ENCODE measurements around the gene ISOC1. TPM values are rescaled to one million over a fixed set of nuclear protein-coding genes. Genes with fewer than 3 reads are reported as not detected.
A peak's percentile ranks its signal among the peaks of the same experiment; 100 is the strongest.

Gene ISOC1
- 19.1 TPM for total RNA-seq
- long read RNA-seq, transcript ISOC1-201 (5 exons, 1,940 nt): major isoform, 70 of 75 reads
- long read RNA-seq, partial matches to known transcripts: 1 of 75 reads
- long read RNA-seq, other reads (novel, unspliced or antisense): 4 of 75 reads

GRCh38 chr5:129094087-129094923, at the start of gene ISOC1:
ISOC1 (plus strand) TSS chr5:129094749; CDS start chr5:129094767, 18 bp downstream.
- ATAC-seq: peak; percentile 98 to 99
- intact Hi-C loops (cut with DNase I): no loop called here
- peak within 1 kb of the TSS; percentile 93 for H3K4me3 ChIP-seq

GRCh38 chr5:129046151-129046550, 48.4 kb upstream of the ISOC1 start:
- TF ChIP-seq, protein P1, sequence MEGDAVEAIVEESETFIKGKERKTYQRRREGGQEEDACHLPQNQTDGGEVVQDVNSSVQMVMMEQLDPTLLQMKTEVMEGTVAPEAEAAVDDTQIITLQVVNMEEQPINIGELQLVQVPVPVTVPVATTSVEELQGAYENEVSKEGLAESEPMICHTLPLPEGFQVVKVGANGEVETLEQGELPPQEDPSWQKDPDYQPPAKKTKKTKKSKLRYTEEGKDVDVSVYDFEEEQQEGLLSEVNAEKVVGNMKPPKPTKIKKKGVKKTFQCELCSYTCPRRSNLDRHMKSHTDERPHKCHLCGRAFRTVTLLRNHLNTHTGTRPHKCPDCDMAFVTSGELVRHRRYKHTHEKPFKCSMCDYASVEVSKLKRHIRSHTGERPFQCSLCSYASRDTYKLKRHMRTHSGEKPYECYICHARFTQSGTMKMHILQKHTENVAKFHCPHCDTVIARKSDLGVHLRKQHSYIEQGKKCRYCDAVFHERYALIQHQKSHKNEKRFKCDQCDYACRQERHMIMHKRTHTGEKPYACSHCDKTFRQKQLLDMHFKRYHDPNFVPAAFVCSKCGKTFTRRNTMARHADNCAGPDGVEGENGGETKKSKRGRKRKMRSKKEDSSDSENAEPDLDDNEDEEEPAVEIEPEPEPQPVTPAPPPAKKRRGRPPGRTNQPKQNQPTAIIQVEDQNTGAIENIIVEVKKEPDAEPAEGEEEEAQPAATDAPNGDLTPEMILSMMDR (IDR thresholded peaks at IDR 0.05): no peak
- peaks cover 11% of the 10 kb centered on the region for H3K9me3 ChIP-seq
- no peak overlapping the region for H3K27ac ChIP-seq
- H3K36me3 ChIP-seq: no peaks in the 10 kb centered on the region
- H3K4me3 ChIP-seq: no peak overlapping the region
- ATAC-seq: no peak
- DNase-seq: no peak
- intact Hi-C loops (cut with DNase I): no loop called here
- no peaks in the 10 kb centered on the region for H3K4me1 ChIP-seq
- no peaks in the 10 kb centered on the region for H3K27me3 ChIP-seq (ENCODE audit: low read depth)

More at GRCh38 chr5:129094087-129094923, at the start of gene ISOC1:
- TF ChIP-seq, protein P1 (IDR thresholded peaks at IDR 0.05): peak; percentile 22
- Histone ChIP-seq H3K27ac (peak within 1 kb of the TSS; percentile 92), H3K4me1 (peaks cover 33% of the 10 kb centered on the region), H3K27me3 (ENCODE audit: low read depth) (no peaks in the 10 kb centered on the region), H3K36me3 (no peaks in the 10 kb centered on the region), H3K9me3 (no peaks in the 10 kb centered on the region)
- peak; percentile 95 for DNase-seq

DNA sequence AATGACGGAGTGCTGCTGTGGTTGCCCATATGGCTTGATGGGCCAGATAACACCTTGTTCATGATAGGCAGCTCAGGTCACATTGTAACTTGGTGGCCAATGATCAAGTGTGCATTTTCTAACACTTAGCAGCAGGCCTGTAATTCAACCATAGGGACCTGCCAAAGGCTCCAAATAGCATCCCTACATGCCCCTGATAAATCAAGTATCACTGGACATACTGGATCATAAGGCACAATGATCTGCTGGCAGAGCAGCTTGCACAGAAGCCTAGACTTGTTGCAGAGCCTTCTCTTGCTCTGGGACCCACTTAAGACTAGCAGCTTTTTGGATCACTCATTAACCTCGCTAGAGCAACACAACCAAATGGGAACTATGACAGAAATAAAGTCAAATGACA, 46.0 kb upstream of the ISOC1 start:
- H3K9me3 ChIP-seq: peaks cover 11% of the 10 kb centered on the region
- ATAC-seq (no peak), DNase-seq (no peak)
- TF ChIP-seq, protein P1 (IDR thresholded peaks at IDR 0.05): no peak
- intact Hi-C loops (cut with DNase I): no loop called here
- no peak overlapping the region for H3K27ac ChIP-seq
- no peaks in the 10 kb centered on the region for H3K27me3 ChIP-seq (ENCODE audit: low read depth)
- H3K36me3 ChIP-seq: no peaks in the 10 kb centered on the region
- H3K4me3 ChIP-seq: no peak overlapping the region
- no peaks in the 10 kb centered on the region for H3K4me1 ChIP-seq

- Histone ChIP-seq H3K36me3 (no peaks in the 10 kb centered on the region), H3K27ac (no peak overlapping the region), H3K27me3 (ENCODE audit: low read depth) (no peaks in the 10 kb centered on the region), H3K9me3 (peaks cover 4% of the 10 kb centered on the region), H3K4me1 (no peaks in the 10 kb centered on the region), H3K4me3 (no peak overlapping the region)
- DNase-seq: no peak
- intact Hi-C loops (cut with DNase I): no loop called here
- no peak for ATAC-seq
- TF ChIP-seq, protein P1 (IDR thresholded peaks at IDR 0.05): no peak
Measured at GRCh38 chr5:129049126-129049799, 45.3 kb upstream of the ISOC1 start.

DNA sequence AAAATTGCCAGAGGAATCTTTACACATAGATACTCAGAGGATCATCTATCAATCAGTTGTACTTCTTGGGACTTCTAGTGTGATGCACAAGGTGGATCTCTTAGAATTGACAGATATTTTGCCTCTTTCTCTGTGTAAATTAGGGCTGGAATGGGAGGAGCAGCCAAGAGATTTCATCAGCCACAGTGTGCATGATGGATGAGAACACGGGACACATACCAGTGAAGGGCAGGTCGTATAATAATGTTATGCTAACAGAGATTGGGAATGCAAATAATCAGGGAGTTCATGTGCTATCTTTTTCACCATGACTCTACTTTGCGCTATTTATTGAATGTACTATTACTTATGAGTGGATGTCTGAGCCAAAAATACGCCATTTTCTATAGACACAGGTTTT, 43.3 kb upstream of the ISOC1 start:
- ATAC-seq (no peak), DNase-seq (no peak)
- H3K9me3 ChIP-seq: no peaks in the 10 kb centered on the region
- H3K27ac ChIP-seq: no peak overlapping the region
- no peaks in the 10 kb centered on the region for H3K36me3 ChIP-seq
- TF ChIP-seq, protein P1 (IDR thresholded peaks at IDR 0.05): no peak
- H3K4me3 ChIP-seq: no peak overlapping the region
- no peaks in the 10 kb centered on the region for H3K27me3 ChIP-seq (ENCODE audit: low read depth)
- H3K4me1 ChIP-seq: no peaks in the 10 kb centered on the region
- intact Hi-C loops (cut with DNase I): no loop called here

All from lower lobe of right lung (tissue), 2 donors.